Adipocyte (in vitro differentiated cells): ENCODE measurements around the gene SLCO4A1.

Experiments
- DNase-seq: peaks from one replicate; pipeline ENCODE4 v3.0.0-alpha.2; 2015; ENCODE audit warnings: low read depth
- H3K27me3 ChIP-seq: replicated peaks from 2 replicates; pipeline ENCODE4 v1.7.0; 2013; ENCODE audit warnings: mild to moderate bottlenecking, low read length, moderate library complexity; ENCODE audit not compliant: control insufficient read depth, insufficient read depth
- H3K36me3 ChIP-seq: 2 replicates; pipeline ENCODE4 v1.7.0; 2013; ENCODE audit warnings: low read length, mild to moderate bottlenecking, moderate library complexity; ENCODE audit not compliant: control insufficient read depth, insufficient read depth, severe bottlenecking
- H3K4me1 ChIP-seq: 2 replicates; pipeline ENCODE4 v1.7.0; 2013; ENCODE audit warnings: mild to moderate bottlenecking, low read length, moderate library complexity; ENCODE audit not compliant: control insufficient read depth, insufficient read depth
- H3K4me3 ChIP-seq: 2 replicates; pipeline ENCODE4 v1.7.0; 2013; ENCODE audit warnings: mild to moderate bottlenecking, low read length, moderate library complexity
- H3K9ac ChIP-seq: 2 replicates; pipeline ENCODE4 v1.7.0; 2013; ENCODE audit warnings: mild to moderate bottlenecking, low read length, moderate library complexity
- H3K9me3 ChIP-seq: 2 replicates; pipeline ENCODE4 v1.7.0; 2013; ENCODE audit warnings: mild to moderate bottlenecking, low read length, moderate library complexity; ENCODE audit not compliant: control insufficient read depth

The SLCO4A1 gene

DNA sequence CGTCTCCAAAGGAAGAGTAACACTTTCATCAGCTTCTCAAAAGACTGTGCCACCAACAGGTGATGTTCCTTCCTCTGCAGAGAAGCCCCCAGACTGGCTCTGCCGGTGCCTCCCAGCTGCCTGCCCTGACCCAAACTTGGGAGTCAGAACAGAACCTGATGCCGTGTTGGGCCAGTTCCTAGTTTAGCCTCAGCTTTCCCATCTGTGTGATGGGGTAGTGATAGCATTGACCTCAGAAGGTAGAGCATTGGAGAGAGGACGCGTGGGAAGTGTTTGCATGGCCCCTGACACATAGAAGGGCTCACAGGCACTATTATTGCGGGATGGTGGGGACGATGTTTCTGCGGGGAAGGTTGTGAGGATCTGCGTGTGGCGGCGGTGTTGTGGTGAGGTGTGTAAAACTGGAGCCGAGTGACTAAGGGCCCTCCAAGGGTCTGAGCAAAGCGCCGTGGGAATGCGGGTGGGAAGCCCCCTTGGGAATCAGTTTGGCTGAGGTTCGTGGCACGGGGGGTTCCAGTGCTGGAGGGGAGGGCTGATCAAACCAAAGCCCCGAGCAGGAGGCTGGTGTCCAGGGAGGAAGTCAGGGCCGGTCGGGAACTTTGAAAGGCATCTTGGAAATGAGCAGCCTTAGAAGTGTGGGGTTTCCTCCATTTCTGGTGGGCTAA lies 68.0 kb downstream of the SLCO4A1 start:
- no peaks in the 10 kb centered on the region for H3K36me3 ChIP-seq
- no peak for DNase-seq
- H3K9me3 ChIP-seq, result no peaks in the 10 kb centered on the region
- no peak overlapping the region for H3K4me3 ChIP-seq
- H3K27me3 ChIP-seq, result peaks cover 45% of the 10 kb centered on the region
- no peaks in the 10 kb centered on the region for H3K4me1 ChIP-seq
- no peak overlapping the region for H3K9ac ChIP-seq

DNA sequence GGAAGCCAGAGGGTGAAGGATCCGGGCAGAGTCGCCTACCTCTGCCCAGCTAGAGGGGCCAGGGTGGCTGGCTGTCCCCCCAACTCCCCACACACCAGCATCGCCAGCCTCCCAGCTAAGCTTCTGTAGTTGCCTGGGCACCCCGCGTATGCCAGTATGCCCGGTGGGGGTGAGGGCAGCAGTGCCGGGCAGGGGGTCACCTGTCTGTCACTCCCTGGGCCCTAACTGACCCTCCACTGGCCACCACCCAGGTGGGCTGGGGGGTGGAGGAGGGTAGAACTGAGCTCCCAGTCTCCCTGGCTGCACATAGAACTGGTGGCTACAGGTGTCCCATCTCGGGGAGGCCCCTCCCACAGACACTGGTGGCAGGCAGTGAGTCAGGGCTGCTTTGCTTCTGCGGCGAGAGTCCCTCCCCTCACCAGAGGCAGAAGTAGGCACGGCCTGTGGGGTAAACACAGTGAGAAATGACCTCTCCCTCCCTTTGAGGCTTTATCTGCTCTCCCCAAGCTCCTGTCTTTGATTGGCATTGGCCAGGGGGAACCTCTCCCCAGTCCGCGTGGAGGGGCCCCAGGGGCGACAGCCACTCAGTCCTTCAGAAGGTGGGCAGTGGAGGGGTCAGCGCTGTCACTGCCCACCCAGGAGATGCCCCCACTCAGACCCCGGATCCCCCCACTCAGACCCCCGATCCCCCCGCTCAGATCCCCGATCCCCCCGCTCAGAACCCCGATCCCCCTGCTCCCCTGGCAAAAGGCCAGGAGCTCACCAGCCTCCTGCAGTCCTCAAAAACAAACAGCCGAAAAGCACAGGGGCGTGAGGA lies 68.8 kb downstream of the SLCO4A1 start:
- Histone ChIP-seq H3K9ac (no peak overlapping the region), H3K9me3 (no peaks in the 10 kb centered on the region), H3K27me3 (peaks cover 45% of the 10 kb centered on the region), H3K36me3 (no peaks in the 10 kb centered on the region), H3K4me3 (no peak overlapping the region), H3K4me1 (peaks cover under 1% of the 10 kb centered on the region)
- no peak for DNase-seq

DNA sequence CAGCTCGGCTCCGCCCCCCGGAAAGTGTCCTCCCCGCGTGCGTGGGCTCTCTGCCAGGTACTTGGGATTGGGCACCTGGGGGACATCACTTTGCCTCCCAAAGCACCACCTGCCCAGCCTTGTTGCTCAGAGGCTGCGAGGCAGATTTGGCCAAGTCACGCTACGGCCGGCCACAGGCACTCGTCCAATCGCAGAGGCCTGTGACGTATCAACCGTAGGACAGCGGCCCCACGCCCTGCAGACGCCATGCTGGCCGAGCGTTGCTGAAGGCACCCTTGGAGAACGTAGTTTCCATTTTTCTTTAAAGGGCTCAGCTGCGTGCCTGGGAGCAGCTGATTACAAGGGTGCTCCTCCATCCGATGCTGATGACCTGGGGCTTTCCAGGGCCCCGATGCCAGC lies 69.4 kb downstream of the SLCO4A1 start:
- no peaks in the 10 kb centered on the region for H3K9me3 ChIP-seq
- H3K4me3 ChIP-seq, result no peak overlapping the region
- H3K4me1 ChIP-seq, result peaks cover 4% of the 10 kb centered on the region
- DNase-seq, result no peak
- peaks cover 47% of the 10 kb centered on the region for H3K27me3 ChIP-seq
- H3K9ac ChIP-seq, result no peak overlapping the region
- H3K36me3 ChIP-seq, result no peaks in the 10 kb centered on the region

DNA sequence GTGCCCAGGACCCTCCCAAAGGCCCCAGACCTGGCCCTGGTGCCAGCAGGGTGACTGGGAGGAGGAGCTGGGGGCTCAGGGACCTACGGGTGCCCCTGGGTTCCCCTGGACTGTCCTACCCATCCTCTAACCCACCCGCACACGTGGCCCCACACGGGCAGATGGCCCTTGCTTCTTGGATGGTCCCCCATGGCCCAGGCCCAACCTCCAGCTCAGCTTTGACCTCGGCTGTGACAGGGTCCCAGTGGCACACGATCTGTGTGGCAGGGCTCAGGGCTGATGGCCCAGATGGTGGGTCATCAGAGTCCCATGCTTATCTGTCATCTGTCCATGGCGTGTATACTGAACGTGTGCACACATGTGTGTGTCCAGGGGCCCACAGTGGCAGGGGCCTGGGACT lies 70.3 kb downstream of the SLCO4A1 start:
- Histone ChIP-seq H3K27me3 (peaks cover 52% of the 10 kb centered on the region), H3K4me1 (peaks cover 4% of the 10 kb centered on the region), H3K36me3 (no peaks in the 10 kb centered on the region), H3K4me3 (no peak overlapping the region), H3K9me3 (no peaks in the 10 kb centered on the region), H3K9ac (no peak overlapping the region)
- DNase-seq, result no peak

DNA sequence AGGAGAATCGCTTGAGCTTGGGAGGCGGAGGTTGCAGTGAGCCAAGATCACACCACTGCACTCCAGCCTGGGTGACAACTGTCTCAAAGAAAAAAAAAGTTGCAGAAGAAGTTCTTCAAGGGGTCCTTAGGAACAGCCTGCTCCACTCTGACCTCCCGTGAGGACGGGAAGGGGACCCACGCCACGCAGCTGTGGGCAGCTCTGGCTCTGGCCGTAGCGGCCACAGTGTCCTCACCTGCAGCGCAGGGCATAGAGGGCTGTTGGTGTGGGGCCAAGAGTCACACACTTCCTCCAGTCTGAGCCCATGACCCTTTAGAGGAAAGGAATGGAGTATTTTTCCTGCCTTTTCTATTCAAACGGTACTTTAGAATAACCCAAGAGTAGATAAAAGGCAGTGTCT lies 71.7 kb downstream of the SLCO4A1 start:
- no peak overlapping the region for H3K4me3 ChIP-seq
- no peak overlapping the region for H3K9ac ChIP-seq
- no peaks in the 10 kb centered on the region for H3K9me3 ChIP-seq
- H3K36me3 ChIP-seq, result no peaks in the 10 kb centered on the region
- DNase-seq, result no peak
- H3K4me1 ChIP-seq, result peaks cover 4% of the 10 kb centered on the region
- peaks cover 49% of the 10 kb centered on the region for H3K27me3 ChIP-seq

DNA sequence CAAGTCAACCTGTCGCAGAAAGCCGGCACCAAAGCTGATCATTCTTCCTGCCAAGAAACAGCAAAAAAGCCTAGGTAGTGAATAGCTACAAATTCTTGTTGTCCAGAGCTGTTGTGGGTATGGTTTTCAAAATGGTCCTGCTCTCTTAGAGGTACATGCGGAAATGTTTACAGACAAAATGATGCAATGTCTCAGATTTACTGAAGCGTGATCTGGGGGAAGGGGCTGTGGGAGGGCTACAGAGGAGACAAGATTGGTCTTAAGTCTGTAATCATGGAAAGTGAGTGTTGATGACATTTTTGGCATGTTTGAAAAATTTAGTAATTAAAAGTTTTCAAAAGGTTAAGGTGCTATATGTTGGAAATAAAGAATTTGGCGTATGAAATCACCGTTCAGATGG lies 72.5 kb downstream of the SLCO4A1 start:
- Histone ChIP-seq H3K27me3 (peaks cover 41% of the 10 kb centered on the region), H3K9me3 (no peaks in the 10 kb centered on the region), H3K36me3 (no peaks in the 10 kb centered on the region), H3K4me1 (peaks cover 4% of the 10 kb centered on the region), H3K4me3 (no peak overlapping the region), H3K9ac (no peak overlapping the region)
- no peak for DNase-seq

DNA sequence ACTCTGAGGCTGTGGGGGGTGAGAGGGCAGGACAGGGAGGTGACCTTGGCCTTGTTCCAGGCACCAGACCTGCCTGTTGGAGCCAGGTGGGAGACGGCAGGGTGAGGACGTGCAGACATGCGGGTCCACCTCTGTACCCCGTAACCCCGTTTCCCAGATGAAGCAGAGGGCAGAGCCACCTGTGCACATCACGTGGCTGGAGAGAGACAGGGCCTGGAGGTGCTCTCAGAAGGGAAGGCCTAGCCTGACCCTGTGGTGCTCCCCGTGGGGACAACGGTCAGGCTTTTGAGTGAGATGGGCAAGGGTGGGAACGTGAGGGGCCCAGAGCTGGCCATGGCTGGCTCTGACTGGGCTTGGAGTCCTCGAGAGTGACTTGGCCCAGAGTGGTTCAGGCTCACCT lies 72.9 kb downstream of the SLCO4A1 start:
- Histone ChIP-seq H3K27me3 (peaks cover 37% of the 10 kb centered on the region), H3K4me1 (peaks cover 4% of the 10 kb centered on the region), H3K9ac (no peak overlapping the region), H3K9me3 (peaks cover 2% of the 10 kb centered on the region), H3K4me3 (no peak overlapping the region), H3K36me3 (no peaks in the 10 kb centered on the region)
- no peak for DNase-seq

DNA sequence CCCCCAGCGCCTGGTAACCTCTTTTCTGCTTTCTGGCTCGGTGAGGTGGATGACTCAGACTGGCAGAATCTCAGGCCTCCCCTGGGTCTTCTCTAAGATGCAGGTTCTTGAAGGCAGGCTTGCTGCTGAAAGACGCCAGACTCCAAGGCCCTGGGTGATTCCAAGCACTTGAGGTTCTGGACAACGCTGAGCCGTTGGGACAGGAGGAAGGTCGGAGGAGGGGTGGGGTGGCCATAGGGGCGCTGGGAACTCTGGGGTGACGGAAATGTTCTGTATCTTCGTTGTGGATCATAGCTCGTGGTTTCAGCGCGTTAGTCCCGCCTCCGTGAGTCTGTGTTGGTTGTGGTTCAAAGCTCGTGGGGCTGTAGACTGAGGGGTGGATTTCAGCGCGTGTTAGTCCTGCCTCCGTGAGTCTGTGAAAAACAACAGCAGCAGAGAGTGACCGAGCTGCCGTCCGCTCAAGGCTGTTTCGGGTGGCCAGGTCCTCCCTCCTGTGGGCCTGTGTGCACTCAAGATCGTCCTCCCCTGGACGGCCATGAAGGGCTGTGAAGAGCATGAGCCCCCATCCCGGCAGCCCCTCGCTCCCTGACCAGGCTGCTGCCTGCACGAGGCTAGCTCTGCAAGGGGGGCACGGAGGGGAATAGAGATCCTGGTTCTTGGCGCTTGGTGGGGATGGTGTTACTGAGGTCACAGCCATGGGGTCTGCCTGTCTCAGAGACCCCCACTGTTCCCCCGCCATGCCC lies 74.1 kb downstream of the SLCO4A1 start:
- no peak overlapping the region for H3K4me3 ChIP-seq
- H3K9me3 ChIP-seq, result peaks cover 14% of the 10 kb centered on the region
- peaks cover 4% of the 10 kb centered on the region for H3K4me1 ChIP-seq
- H3K36me3 ChIP-seq, result no peaks in the 10 kb centered on the region
- DNase-seq, result peak; percentile 13
- H3K9ac ChIP-seq, result no peak overlapping the region
- H3K27me3 ChIP-seq, result peaks cover 29% of the 10 kb centered on the region

DNA sequence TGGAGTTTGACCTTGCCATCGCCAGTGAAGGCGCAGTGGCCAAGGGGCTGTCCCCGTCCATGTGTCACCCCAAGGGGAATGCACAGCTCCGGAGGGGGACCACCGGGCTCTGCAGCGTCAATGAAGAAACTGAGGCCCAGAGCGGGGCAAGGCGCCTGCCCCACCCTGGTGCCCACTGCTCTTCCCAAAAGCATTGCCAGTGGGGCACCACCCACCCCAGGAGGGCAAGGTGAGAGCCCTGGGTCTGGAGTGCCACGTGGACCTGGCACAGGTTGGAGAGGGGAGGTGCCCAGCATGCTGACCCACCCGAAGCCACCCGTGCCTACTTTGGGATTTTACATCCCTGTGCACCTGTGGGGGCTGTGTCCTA lies 74.6 kb downstream of the SLCO4A1 start:
- no peak for DNase-seq
- H3K9me3 ChIP-seq, result peaks cover 17% of the 10 kb centered on the region
- peaks cover 32% of the 10 kb centered on the region for H3K27me3 ChIP-seq
- no peak overlapping the region for H3K9ac ChIP-seq
- H3K4me3 ChIP-seq, result no peak overlapping the region
- H3K36me3 ChIP-seq, result no peaks in the 10 kb centered on the region
- peaks cover 4% of the 10 kb centered on the region for H3K4me1 ChIP-seq

- no peak for DNase-seq
Observed at GRCh38 chr20:62717933-62718332, 75.6 kb downstream of the SLCO4A1 start.

GRCh38 chr20:62718546-62718945 lies 76.2 kb downstream of the SLCO4A1 start:
- H3K4me3 ChIP-seq, result no peak overlapping the region
- no peaks in the 10 kb centered on the region for H3K36me3 ChIP-seq
- H3K27me3 ChIP-seq, result peaks cover 45% of the 10 kb centered on the region
- no peak for DNase-seq
- H3K4me1 ChIP-seq, result peaks cover 4% of the 10 kb centered on the region
- no peak overlapping the region for H3K9ac ChIP-seq
- H3K9me3 ChIP-seq, result peaks cover 17% of the 10 kb centered on the region

More at GRCh38 chr20:62717933-62718332, 75.6 kb downstream of the SLCO4A1 start:
- H3K4me3 ChIP-seq, result no peak overlapping the region
- H3K4me1 ChIP-seq, result peaks cover 4% of the 10 kb centered on the region
- peaks cover 40% of the 10 kb centered on the region for H3K27me3 ChIP-seq
- no peak overlapping the region for H3K9ac ChIP-seq
- peaks cover 17% of the 10 kb centered on the region for H3K9me3 ChIP-seq
- H3K36me3 ChIP-seq, result no peaks in the 10 kb centered on the region
